Activated gamma-delta T cell (primary cell): Measurements from ENCODE around the gene HOXD9.

ENCODE experiments used
- DNase-seq: peaks from one replicate; lab custom pipeline; 2025; lab: John Stamatoyannopoulos, UW

Gene HOXD9

DNA sequence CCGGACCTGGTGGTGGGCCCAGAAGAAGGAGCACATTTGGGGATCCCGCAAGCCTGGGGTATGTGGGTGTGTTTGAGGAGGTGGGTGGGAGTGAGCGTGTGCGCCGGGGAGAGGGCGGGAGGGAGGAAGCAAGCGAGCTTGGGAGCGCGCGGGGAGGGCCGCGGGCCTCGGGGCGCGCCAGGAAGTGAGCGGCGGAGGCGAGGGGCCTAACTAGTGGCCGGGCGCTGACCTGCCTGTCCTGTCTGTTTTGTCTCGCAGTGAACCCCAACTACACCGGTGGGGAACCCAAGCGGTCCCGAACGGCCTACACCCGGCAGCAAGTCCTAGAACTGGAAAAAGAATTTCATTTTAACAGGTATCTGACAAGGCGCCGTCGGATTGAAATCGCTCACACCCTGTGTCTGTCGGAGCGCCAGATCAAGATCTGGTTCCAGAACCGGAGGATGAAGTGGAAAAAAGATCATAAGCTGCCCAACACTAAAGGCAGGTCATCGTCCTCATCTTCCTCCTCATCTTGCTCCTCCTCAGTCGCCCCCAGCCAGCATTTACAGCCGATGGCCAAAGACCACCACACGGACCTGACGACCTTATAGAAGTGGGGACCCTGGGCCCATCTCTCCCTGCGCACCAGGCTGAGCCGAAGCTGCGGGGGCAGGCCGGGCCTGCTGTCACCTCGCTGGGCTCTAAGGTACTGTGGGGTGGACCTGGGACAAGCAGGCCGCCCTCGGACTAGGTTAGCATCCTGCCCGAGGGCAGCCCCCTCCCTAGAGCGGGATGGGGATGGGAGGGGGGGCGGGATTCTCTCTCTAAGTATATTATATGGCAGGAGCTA, 30.0 kb downstream of the HOXD9 start:
- no peak for DNase-seq

DNA sequence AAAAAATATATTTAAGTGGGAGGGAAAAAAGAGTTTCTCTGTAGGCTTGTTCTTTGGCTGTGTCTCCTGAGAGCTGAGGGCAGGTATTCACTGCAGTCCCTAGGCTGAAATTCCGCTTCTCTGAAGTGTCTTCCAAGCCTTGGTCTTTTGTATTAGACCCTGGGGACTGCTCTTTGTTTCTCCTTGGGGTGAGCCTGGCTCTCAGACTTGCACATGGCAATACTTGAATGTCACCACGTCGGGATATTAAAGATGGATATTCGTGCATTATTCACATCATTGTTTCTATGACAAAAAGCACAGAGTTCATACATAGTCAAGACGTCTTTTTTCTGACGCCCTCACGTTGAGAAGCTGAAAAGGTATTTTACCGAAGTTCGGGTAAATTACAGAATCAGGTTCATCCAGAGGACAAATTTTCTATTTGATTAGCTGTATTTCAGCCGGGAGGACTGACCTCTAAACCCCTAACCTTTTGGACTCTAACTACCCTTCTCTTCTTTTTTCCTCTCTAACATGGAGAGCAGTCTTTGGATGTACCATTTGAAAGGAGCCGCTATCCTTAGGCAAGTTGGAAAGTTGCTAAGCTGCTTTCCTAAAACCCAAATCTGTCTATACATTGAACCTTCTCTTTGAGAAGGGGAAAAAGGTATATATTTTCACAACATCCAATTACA, 32.2 kb downstream of the HOXD9 start:
- DNase-seq = no peak

GRCh38 chr2:176155356-176156044, 33.0 kb downstream of the HOXD9 start:
- no peak for DNase-seq

DNA sequence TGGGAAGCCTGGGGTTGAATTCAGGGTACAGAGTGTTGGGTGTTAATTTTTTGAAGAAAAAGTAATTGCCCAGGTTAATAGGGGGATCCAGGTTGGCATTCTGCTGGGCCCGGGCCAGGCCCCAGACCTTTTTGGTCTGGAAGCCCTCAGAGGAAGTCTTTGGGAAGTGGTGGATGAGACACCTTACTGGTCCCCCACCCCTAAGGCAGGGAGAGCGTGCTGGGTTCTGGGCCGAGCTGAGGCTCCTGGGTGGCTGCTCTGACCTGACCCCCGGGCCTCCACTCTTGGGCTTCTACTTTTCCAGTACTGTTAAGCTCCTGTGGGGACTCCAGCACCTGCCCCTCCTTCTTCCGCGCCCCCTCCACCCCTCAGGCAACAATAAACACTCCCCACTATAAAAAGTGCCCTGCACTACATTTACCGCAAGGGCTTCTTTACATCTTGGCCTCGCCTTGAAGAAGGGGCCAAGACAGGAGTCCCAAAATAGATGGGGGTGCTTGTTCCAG, 33.8 kb downstream of the HOXD9 start:
- DNase-seq = no peak

GRCh38 chr2:176156807-176157498, 34.4 kb downstream of the HOXD9 start, which contains the start of gene HOXD3:
Gene HOXD3 (plus strand): TSS chr2:176157307. CDS start chr2:176169115, 11,808 bp downstream.
- no peak for DNase-seq

DNA sequence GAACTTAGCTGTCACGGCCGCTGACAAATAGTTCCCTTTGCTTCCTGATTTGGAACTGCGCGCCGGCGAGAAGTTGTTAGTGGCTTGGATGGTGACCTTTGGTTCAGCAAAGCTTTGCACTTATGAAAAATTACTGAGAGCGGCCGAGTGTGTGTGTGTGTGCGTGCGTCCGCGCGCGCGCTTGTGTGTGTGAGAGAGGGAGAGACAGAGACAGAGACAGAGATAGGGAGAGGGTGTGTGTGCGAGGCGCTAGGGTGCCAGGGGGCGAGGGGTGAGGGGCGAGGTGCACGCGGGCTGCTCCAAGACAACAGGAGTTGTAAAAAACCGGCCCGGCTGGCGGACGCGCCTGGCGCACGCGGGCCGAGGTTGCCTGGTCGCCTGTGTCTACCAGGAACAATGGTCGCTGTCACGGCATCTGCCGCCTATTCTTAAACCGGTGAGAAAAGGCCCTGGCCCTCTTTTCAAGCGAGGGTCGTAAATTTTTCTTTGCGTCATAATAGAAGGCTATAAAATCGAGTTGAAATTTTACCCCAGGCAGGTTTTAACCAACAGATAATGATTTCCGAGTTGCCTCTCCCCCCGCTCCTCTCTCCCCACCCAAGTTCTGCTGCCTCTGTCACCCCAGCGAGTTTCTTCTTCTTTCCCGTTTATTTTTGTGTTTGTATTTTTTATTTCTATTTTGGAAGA, 35.1 kb downstream of the HOXD9 start:
- no peak for DNase-seq

DNA sequence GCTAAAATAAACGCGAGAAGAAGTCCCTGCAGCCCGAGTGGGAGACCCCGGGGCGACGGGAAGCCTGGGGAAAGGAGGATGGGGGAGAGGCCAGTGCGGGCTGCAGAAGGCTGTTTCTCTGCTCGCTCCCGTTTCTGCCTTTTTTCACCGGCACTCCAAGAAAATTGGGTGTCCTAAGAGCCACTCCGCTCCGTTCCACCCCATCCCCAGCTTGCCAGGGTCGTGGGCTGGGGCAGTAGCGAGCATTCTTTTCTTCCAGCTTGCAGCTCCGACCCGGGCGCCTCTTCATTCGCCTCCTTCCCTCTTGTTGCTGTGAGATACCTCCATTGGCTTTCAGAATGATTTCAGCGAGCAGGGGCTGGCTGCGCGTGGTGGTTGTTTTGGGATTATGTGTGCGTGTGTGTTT, 35.7 kb downstream of the HOXD9 start:
- no peak for DNase-seq

DNA sequence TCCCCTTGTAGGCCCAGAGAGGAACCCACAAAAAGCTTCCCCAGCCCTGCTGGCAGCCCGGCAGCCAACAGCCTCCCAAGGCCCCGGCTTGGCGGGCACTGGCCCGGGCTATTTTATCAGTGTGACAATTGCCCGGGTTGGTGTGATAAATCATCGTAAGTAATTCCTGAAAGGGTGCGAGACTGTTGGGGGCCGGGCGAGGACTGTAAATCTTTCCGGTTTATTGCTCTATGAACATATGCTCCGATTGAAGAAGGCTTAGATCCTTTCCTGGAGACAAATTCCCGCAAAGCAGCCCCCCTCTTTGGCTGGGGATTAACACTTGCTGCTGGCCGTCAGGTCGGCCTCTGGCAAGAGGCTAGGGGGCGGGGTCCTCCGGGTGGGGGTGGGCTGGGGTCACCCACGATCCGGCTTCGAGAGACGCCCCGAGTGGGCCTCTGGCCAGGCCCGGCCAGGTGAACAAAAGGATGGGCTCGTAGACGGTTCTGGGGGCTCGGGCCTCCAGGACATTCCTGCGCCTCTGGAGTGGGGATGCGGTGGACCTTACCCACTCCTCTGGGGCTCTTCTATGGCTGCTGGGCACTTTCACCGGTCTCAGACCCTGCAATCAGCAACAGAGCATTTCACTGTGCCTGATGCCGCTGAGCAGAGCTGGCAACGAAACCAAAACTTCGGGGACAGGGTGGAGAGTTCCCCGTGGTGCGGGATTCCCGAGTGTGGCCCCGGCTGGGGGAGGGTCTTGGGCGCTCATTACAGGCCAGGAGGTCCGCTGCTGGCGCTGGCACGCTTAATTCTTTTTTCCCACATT, 36.5 kb downstream of the HOXD9 start:
- DNase-seq = no peak

- DNase-seq = no peak
Measured at GRCh38 chr2:176159663-176160250, 37.2 kb downstream of the HOXD9 start.

GRCh38 chr2:176160251-176160985, 37.9 kb downstream of the HOXD9 start:
- DNase-seq = no peak

DNA sequence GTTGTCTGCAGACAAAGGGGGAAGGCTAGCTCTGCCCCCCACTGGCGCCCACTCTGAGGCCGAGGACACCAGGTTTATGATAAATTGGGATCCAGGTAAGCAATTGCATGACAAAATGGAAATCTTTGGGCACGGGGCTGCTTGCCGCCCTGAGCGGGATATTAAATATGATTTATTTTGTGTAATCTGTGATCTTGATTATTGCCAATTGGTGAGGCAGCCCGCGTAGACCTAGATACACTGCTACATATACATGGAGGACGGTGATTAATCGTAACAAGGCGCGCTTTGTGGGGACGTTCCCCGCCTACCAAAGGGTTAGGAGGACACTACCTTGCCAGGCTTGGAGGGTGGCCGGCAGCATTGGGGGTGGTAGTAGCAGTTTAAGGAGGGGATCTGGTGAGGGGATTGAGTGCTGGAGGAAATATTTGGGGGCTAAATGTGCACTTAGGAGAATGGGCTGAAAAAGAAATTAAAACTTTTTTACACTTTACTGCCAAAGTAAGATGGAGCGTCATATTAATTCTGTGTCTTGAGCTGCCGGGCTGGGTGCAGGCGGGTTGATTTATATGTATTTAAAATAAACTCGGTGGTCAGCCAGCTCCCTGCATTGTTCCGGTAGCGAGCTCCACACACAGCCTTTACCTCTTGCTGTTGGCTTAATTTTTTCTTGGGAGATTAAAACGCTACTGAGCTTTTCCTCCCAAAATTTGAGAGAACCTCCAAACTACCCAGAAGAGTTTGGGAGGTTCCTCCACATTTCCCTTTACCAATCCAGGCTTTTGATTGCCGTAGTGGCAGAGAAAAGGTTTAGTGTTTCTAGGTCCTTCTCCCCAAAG, 38.7 kb downstream of the HOXD9 start:
- no peak for DNase-seq

GRCh38 chr2:176161825-176162626, 39.5 kb downstream of the HOXD9 start:
- DNase-seq = no peak

GRCh38 chr2:176162911-176163671, 40.6 kb downstream of the HOXD9 start:
- no peak for DNase-seq

- no peak for DNase-seq
Measured at GRCh38 chr2:176163672-176164056, 41.1 kb downstream of the HOXD9 start.

DNA sequence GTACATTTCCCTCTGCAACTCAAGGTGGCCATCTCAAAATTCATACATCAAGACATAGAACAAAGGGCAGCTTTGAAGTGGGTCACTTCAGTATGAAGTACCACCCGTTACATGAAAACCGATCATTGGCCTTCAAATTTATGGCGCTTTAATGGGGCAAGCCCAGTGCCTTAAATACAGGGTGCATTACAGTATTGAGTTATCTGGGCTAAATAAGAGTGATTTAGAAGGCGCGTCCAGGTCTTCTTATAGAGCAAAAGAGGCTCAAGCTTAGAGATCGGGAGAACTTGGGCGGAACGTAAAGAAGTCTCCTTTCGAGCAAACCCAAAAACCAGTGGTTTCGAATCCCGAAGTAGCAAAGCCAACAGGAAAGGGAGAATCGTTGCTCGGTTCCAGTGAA, 41.7 kb downstream of the HOXD9 start:
- DNase-seq = no peak

DNA sequence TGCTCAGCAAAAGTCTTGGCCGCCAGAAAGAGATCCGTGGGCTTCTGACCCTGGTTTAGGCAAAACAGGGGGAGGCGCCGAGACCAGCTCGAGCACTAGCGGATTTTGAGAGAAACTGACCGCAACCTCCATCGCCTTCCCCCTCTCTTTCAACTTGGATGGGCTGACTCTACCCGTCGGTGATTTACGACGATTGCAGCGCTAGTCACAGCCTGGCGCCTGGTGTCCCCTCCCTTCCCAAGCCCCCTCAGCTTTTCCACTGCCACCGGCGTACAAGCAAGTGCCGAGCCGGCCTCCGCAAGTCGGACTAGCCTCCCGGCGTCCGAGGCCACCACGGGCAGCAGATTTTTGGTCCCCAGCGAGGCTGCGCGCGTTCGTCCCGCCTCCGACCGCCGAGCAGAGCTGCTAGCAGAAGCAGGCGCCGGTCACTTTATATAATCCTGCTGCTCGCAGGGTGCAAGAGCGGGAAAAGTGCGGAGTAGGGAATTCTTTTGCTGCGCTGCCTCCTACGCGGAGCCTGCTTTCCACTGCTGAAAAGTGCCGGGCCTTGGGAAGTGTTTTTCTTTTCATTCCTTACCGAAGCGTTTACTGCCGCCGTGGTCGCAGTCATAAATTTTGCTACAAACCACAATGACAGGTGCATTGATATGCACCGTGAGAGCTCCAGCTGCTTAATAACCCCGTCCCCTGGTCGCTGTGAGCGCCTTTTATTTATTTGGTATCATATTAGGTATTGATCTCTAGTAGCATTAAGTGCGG, 42.3 kb downstream of the HOXD9 start:
- DNase-seq = no peak
